ENCODE data around the gene CIB4. TPM values are rescaled to one million over a fixed set of nuclear protein-coding genes. Genes with fewer than 3 reads are reported as not detected.

Gene CIB4
- total and polyA plus RNA-seq, 2 experiments from 2014 or later: not detected

- Histone ChIP-seq H3K4me2 (ENCODE audit: unreplicated experiment) (no peak overlapping the region), H3K9me3 (ENCODE audit: low read depth) (no peaks in the 10 kb centered on the region), H3K27me3 (replicated peaks; ENCODE audit: insufficient read depth) (peaks cover 92% of the 10 kb centered on the region), H3K4me1 (ENCODE audit: insufficient read depth) (peaks cover 8% of the 10 kb centered on the region; the same call in 1 of the 2 replicates), H3K27ac (no peak overlapping the region), H3K4me3 (no peak overlapping the region), H4K20me1 (ENCODE audit: insufficient read depth) (no peaks in the 10 kb centered on the region), H3K79me2 (ENCODE audit: insufficient read depth) (no peaks in the 10 kb centered on the region), H3K36me3 (ENCODE audit: low read depth) (no peaks in the 10 kb centered on the region), H3K9me2 (ENCODE audit: insufficient read depth) (no peaks in the 10 kb centered on the region), H3F3A (ENCODE audit: insufficient read depth) (no peaks in the 10 kb centered on the region), H2AFZ (no peak overlapping the region), H3K9ac (no peak overlapping the region)
- in situ Hi-C loops (cut with MboI): no loop called here
- WGBS, 2 experiments (ENCODE audit: low coverage in 1 of 2, low lambda C conversion rate in 2 of 2, missing lambda C conversion rate in 2 of 2): 27 to 33% methylated on average over 2 of the region's 2 CpGs
- TF ChIP-seq EZH2phosphoT487 (IDR thresholded peaks at IDR 0.05; ENCODE audit: insufficient read depth, low read depth): no peak
- TF ChIP-seq EZH2 (IDR thresholded peaks at IDR 0.05; ENCODE audit: insufficient read depth, poor library complexity, severe bottlenecking): no peak
- no peak for DNase-seq
Observed at GRCh38 chr2:26559556-26559955, 81.6 kb downstream of the CIB4 start.

DNA sequence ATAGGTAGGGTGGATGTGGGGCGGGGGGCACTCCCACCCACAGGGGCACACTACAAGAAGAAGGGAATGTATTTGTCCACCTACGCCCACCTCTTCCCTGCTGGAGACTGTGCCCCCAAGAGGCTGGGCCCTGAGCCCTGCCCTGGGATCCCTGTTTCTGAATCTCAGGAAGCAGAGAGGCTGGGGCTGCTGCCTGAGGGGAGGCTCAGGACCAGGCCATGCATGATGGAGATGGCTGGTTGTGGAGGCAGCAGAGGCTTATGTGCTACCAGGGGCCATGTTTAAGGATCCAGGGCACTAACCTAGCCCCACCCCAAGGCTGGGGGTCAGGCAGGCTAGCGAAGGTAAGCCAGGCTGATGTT, 82.1 kb downstream of the CIB4 start:
- DNase-seq: no peak
- H4K20me1 ChIP-seq (ENCODE audit: insufficient read depth): no peaks in the 10 kb centered on the region
- H3F3A ChIP-seq (ENCODE audit: insufficient read depth): no peaks in the 10 kb centered on the region
- WGBS, 2 experiments (ENCODE audit: low coverage in 1 of 2, low lambda C conversion rate in 2 of 2, missing lambda C conversion rate in 2 of 2): 31 to 36% methylated on average over 3 of the region's 3 CpGs
- no peak overlapping the region for H3K4me3 ChIP-seq
- no peaks in the 10 kb centered on the region for H3K79me2 ChIP-seq (ENCODE audit: insufficient read depth)
- H3K9ac ChIP-seq: no peak overlapping the region
- no peak overlapping the region for H3K4me2 ChIP-seq (ENCODE audit: unreplicated experiment)
- in situ Hi-C loops (cut with MboI): no loop called here
- no peak overlapping the region for H2AFZ ChIP-seq
- H3K9me2 ChIP-seq (ENCODE audit: insufficient read depth): no peaks in the 10 kb centered on the region
- no peaks in the 10 kb centered on the region for H3K9me3 ChIP-seq (ENCODE audit: low read depth)
- TF ChIP-seq EZH2phosphoT487 (IDR thresholded peaks at IDR 0.05; ENCODE audit: insufficient read depth, low read depth) (no peak), EZH2 (IDR thresholded peaks at IDR 0.05; ENCODE audit: insufficient read depth, poor library complexity, severe bottlenecking) (no peak)
- H3K27ac ChIP-seq: no peak overlapping the region
- H3K36me3 ChIP-seq (ENCODE audit: low read depth): no peaks in the 10 kb centered on the region
- peaks cover 8% of the 10 kb centered on the region; the same call in 1 of the 2 replicates for H3K4me1 ChIP-seq (ENCODE audit: insufficient read depth)
- H3K27me3 ChIP-seq (replicated peaks; ENCODE audit: insufficient read depth): peaks cover 92% of the 10 kb centered on the region

- in situ Hi-C loops (cut with MboI): no loop called here
- Histone ChIP-seq H3K4me3 (no peak overlapping the region), H3K9me3 (ENCODE audit: low read depth) (no peaks in the 10 kb centered on the region), H3K27ac (no peak overlapping the region), H3K79me2 (ENCODE audit: insufficient read depth) (no peaks in the 10 kb centered on the region), H3K4me1 (ENCODE audit: insufficient read depth) (peaks cover 8% of the 10 kb centered on the region; the same call in 1 of the 2 replicates), H2AFZ (no peak overlapping the region), H3K27me3 (replicated peaks; ENCODE audit: insufficient read depth) (peaks cover 87% of the 10 kb centered on the region), H3K4me2 (ENCODE audit: unreplicated experiment) (no peak overlapping the region), H3F3A (ENCODE audit: insufficient read depth) (no peaks in the 10 kb centered on the region), H3K9ac (no peak overlapping the region), H4K20me1 (ENCODE audit: insufficient read depth) (no peaks in the 10 kb centered on the region), H3K36me3 (ENCODE audit: low read depth) (no peaks in the 10 kb centered on the region), H3K9me2 (ENCODE audit: insufficient read depth) (no peaks in the 10 kb centered on the region)
- 15% methylated on average over 27 of the region's 27 CpGs for WGBS, 2 experiments (ENCODE audit: low coverage in 1 of 2, low lambda C conversion rate in 2 of 2, missing lambda C conversion rate in 2 of 2)
- DNase-seq: peak; percentile 35
- no peak for TF ChIP-seq EZH2phosphoT487 (IDR thresholded peaks at IDR 0.05; ENCODE audit: insufficient read depth, low read depth)
- TF ChIP-seq EZH2 (IDR thresholded peaks at IDR 0.05; ENCODE audit: insufficient read depth, poor library complexity, severe bottlenecking): no peak
Observed at GRCh38 chr2:26558271-26559043, 82.7 kb downstream of the CIB4 start.

DNA sequence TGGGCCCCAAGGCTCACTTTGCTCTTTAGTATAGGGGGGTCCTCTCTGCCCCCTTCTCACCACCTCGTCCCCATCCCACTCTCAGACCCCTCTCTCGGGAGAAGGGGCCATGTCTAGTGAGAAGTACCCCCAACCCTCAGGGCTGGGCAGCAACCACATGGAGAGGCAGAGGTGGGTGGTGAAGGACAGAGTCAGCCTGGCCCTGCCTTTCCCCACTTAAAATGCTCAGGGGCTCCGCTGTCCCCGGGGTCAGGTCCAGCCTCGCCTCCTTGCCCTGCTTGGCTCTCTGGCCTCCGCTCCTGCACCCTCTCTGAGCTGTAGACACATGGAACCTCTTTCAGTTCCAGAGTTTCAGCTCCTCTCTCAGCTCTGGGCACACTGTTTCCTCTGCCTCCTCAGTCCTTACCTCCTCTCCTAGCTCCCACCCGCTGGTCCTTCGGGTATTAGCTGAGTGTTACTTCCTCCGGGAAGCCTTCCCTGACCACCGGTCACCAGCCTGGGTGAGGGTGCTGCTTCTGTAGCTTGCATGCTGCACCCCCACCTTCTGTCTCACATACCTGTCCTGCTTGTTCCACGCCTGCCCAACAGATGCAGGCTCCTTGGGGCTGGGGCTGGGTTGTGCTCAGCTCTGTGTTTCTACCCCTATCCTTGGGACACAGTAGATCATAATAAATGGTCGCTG, 83.8 kb downstream of the CIB4 start:
- Histone ChIP-seq H3K36me3 (ENCODE audit: low read depth) (no peaks in the 10 kb centered on the region), H2AFZ (no peak overlapping the region), H3K4me2 (ENCODE audit: unreplicated experiment) (no peak overlapping the region), H3K9me2 (ENCODE audit: insufficient read depth) (no peaks in the 10 kb centered on the region), H3K9me3 (ENCODE audit: low read depth) (no peaks in the 10 kb centered on the region), H3K27ac (no peak overlapping the region), H3K9ac (no peak overlapping the region), H3K79me2 (ENCODE audit: insufficient read depth) (no peaks in the 10 kb centered on the region), H3K4me1 (ENCODE audit: insufficient read depth) (no peaks in the 10 kb centered on the region), H3K27me3 (replicated peaks; ENCODE audit: insufficient read depth) (peaks cover 81% of the 10 kb centered on the region), H4K20me1 (ENCODE audit: insufficient read depth) (no peaks in the 10 kb centered on the region), H3F3A (ENCODE audit: insufficient read depth) (no peaks in the 10 kb centered on the region), H3K4me3 (no peak overlapping the region)
- 55 to 60% methylated on average over 11 to 12 of the region's 12 CpGs for WGBS, 2 experiments (ENCODE audit: low coverage in 1 of 2, low lambda C conversion rate in 2 of 2, missing lambda C conversion rate in 2 of 2)
- TF ChIP-seq EZH2 (IDR thresholded peaks at IDR 0.05; ENCODE audit: insufficient read depth, poor library complexity, severe bottlenecking) (no peak), EZH2phosphoT487 (IDR thresholded peaks at IDR 0.05; ENCODE audit: insufficient read depth, low read depth) (no peak)
- in situ Hi-C loops (cut with MboI): no loop called here
- DNase-seq: no peak

Measured in GM23248 (cell line).